Upper lobe of left lung (tissue), 6 donors: Measurements from ENCODE around the gene MYH7B. TPM values are rescaled to one million over a fixed set of nuclear protein-coding genes. Genes with fewer than 3 reads are reported as not detected.
A peak's percentile ranks its signal among the peaks of the same experiment; 100 is the strongest.

Experiments used
- ATAC-seq, 2 donors: fragments of 200-7000 bp; cut with Tn5 transposase; one replicate each; pipeline ENCODE4 v1.9.1; 2022; ENCODE audit warnings: mild to moderate bottlenecking in 2 of 2, moderate library complexity in 2 of 2; ENCODE audit not compliant: low FRiP score in 2 of 2
- DNase-seq, 2 donors: peaks; one replicate each; pipeline ENCODE4 v3.0.0-alpha.2; 2019 to 2020
- H3K27ac ChIP-seq, 4 donors: fragments of 200-600 bp; sonication (generic); one replicate each; pipeline ENCODE4 v1.5.1; 2016 to 2019
- H3K27me3 ChIP-seq, 4 donors: fragments of 200-600 bp; sonication (generic); one replicate each; pipeline ENCODE4 v1.5.1; 2017 to 2019
- H3K36me3 ChIP-seq, 4 donors: fragments of 200-600 bp; sonication (generic); one replicate each; pipeline ENCODE4 v1.5.1; 2016 to 2019
- H3K4me1 ChIP-seq, 4 donors: fragments of 200-600 bp; sonication (generic); one replicate each; pipeline ENCODE4 v1.5.1; 2018 to 2019
- H3K4me3 ChIP-seq, 4 donors: fragments of 200-600 bp; sonication (generic); one replicate each; pipeline ENCODE4 v1.5.1; 2017 to 2019; ENCODE audit warnings: mild to moderate bottlenecking in 2 of 4, moderate library complexity in 1 of 4
- H3K9me3 ChIP-seq, 4 donors: fragments of 200-600 bp; sonication (generic); one replicate each; pipeline ENCODE4 v1.5.1; 2018 to 2019
- CTCF ChIP-seq, 6 experiments: fragments of 450-650 bp in 4 of 6; fragments of 200-600 bp in 2 of 6; sonication (generic) in 2 of 6; IDR thresholded peaks; one replicate each; pipeline ENCODE4 v1.5.1; 2016 to 2019; ENCODE audit warnings: antibody characterized with exemption in 6 of 6
- EP300 ChIP-seq, 4 donors: sonication (generic); formaldehyde crosslinking; IDR thresholded peaks; one replicate each; pipeline ENCODE4 v1.5.1; 2017; ENCODE audit warnings: antibody characterized with exemption in 4 of 4, control low read depth in 2 of 4
- POLR2A ChIP-seq, 4 donors: fragments of 450-650 bp; IDR thresholded peaks; one replicate each; pipeline ENCODE4 v1.5.1; 2016 to 2017; ENCODE audit warnings: antibody characterized with exemption in 4 of 4, mild to moderate bottlenecking in 2 of 4
- POLR2AphosphoS5 ChIP-seq, 2 donors: sonication (generic); formaldehyde crosslinking; IDR thresholded peaks; one replicate each; pipeline ENCODE4 v1.5.1; 2017; ENCODE audit warnings: antibody characterized with exemption in 2 of 2
- WGBS, 2 donors: methylation state at CpG; one replicate each; pipeline ENCODE4 v1.1.5; 2017 to 2018; 5-methylcytosine and 5-hydroxymethylcytosine counted together
- total RNA-seq, 6 donors: library from RNA; depleted of rRNA in 4 of 6; stranded (reverse); fragments of >200 nt in 4 of 6; gene quantifications; one replicate each; pipeline versions ENCODE4 v1.1.0 to v1.2.1, GENCODE V29; 2016 to 2021
- donor health status: DM: no; HTN: no; CAD: no; lungs with moderate emphysema.
- donor health status: DM: no; HTN: yes; CAD: no; lungs with severe emphysema.

Gene MYH7B
- total RNA-seq, 6 donors from 2014 or later = 0.51 to 11.5 (median 0.91) TPM; not detected in 1

GRCh38 chr20:34923414-34923813, 32.3 kb upstream of the MYH7B start:
- TF ChIP-seq POLR2A (IDR thresholded peaks at IDR 0.05) (no peak), POLR2AphosphoS5 (IDR thresholded peaks at IDR 0.05) (no peak), EP300 (IDR thresholded peaks at IDR 0.05) (no peak), CTCF (IDR thresholded peaks at IDR 0.05) (no peak)

GRCh38 chr20:34925341-34925740, 30.3 kb upstream of the MYH7B start:
- Histone ChIP-seq H3K27me3 (no peaks in the 10 kb centered on the region), H3K4me1 (peaks cover 5 to 17% (median 8%) of the 10 kb centered on the region in 4 donors), H3K4me3 (no peak overlapping the region), H3K9me3 (no peaks in the 10 kb centered on the region), H3K36me3 (peaks cover 20 to 95% (median 67%) of the 10 kb centered on the region in 4 donors), H3K27ac (no peak overlapping the region)
- 95 to 100% methylated on average over 3 of the region's 3 CpGs for WGBS, 2 donors
- ATAC-seq = no peak
- no peak for TF ChIP-seq CTCF (IDR thresholded peaks at IDR 0.05)
- TF ChIP-seq POLR2A (IDR thresholded peaks at IDR 0.05) = no peak
- DNase-seq = no peak

More at GRCh38 chr20:34923414-34923813, 32.3 kb upstream of the MYH7B start:
- peaks cover 13 to 96% (median 55%) of the 10 kb centered on the region in 4 donors for H3K36me3 ChIP-seq
- peaks cover 5 to 17% (median 8%) of the 10 kb centered on the region in 4 donors for H3K4me1 ChIP-seq
- H3K4me3 ChIP-seq = no peak overlapping the region
- DNase-seq (no peak), ATAC-seq (no peak)
- WGBS, 2 donors = 79 to 94% methylated on average over 2 of the region's 2 CpGs
- H3K27me3 ChIP-seq = no peaks in the 10 kb centered on the region
- H3K27ac ChIP-seq = peak overlapping the region; percentile 36 to 77 (median 68)
- H3K9me3 ChIP-seq = no peaks in the 10 kb centered on the region

- Histone ChIP-seq H3K36me3 (peaks cover 20 to 94% (median 62%) of the 10 kb centered on the region in 4 donors), H3K4me3 (no peak overlapping the region), H3K27me3 (no peaks in the 10 kb centered on the region), H3K27ac (no peak overlapping the region), H3K9me3 (no peaks in the 10 kb centered on the region), H3K4me1 (peaks cover 5 to 16% (median 8%) of the 10 kb centered on the region in 4 donors)
- ATAC-seq (no peak), DNase-seq (no peak)
- 100% methylated on average over 1 of the region's 1 CpG for WGBS, 2 donors
- no peak for TF ChIP-seq POLR2A (IDR thresholded peaks at IDR 0.05)
These were observed 29.7 kb upstream of the MYH7B start for GRCh38 chr20:34925981-34926380.

GRCh38 chr20:34926581-34926980, 29.1 kb upstream of the MYH7B start:
- no peaks in the 10 kb centered on the region for H3K27me3 ChIP-seq
- DNase-seq = no peak
- no peaks in the 10 kb centered on the region for H3K9me3 ChIP-seq
- 91 to 100% methylated on average over 1 of the region's 1 CpG for WGBS, 2 donors
- ATAC-seq = no peak
- TF ChIP-seq CTCF (IDR thresholded peaks at IDR 0.05) (no peak), POLR2A (IDR thresholded peaks at IDR 0.05) (no peak), EP300 (IDR thresholded peaks at IDR 0.05) (no peak), POLR2AphosphoS5 (IDR thresholded peaks at IDR 0.05) (no peak)
- no peak overlapping the region for H3K27ac ChIP-seq
- H3K4me3 ChIP-seq = no peak overlapping the region
- peaks cover 20 to 90% (median 57%) of the 10 kb centered on the region in 4 donors for H3K36me3 ChIP-seq
- peaks cover 5 to 10% (median 8%) of the 10 kb centered on the region in 4 donors for H3K4me1 ChIP-seq

- Histone ChIP-seq H3K9me3 (no peaks in the 10 kb centered on the region), H3K4me3 (no peak overlapping the region), H3K4me1 (peaks cover 0 to 6% (median 3%) of the 10 kb centered on the region in 4 donors), H3K27ac (no peak overlapping the region), H3K36me3 (peaks cover 22 to 85% (median 60%) of the 10 kb centered on the region in 4 donors), H3K27me3 (no peaks in the 10 kb centered on the region)
- DNase-seq = no peak
- no peak for TF ChIP-seq EP300 (IDR thresholded peaks at IDR 0.05)
- no peak for ATAC-seq
- WGBS, 2 donors = 90 to 100% methylated on average over 1 of the region's 1 CpG
These were observed 27.9 kb upstream of the MYH7B start for GRCh38 chr20:34927736-34928135.

- Histone ChIP-seq H3K27me3 (no peaks in the 10 kb centered on the region), H3K4me3 (no peak overlapping the region), H3K27ac (no peak overlapping the region), H3K36me3 (peaks cover 22 to 81% (median 59%) of the 10 kb centered on the region in 4 donors), H3K9me3 (no peaks in the 10 kb centered on the region), H3K4me1 (no peaks in the 10 kb centered on the region)
- no peak for ATAC-seq
- DNase-seq = no peak
- WGBS, 2 donors = 86 to 100% methylated on average over 2 of the region's 2 CpGs
- TF ChIP-seq EP300 (IDR thresholded peaks at IDR 0.05) = no peak
- no peak for TF ChIP-seq POLR2AphosphoS5 (IDR thresholded peaks at IDR 0.05)
- no peak for TF ChIP-seq CTCF (IDR thresholded peaks at IDR 0.05)
- TF ChIP-seq POLR2A (IDR thresholded peaks at IDR 0.05) = no peak
These were observed 27.3 kb upstream of the MYH7B start for GRCh38 chr20:34928411-34928810.
